ENCODE data around the gene CLOCK. TPM values are rescaled to one million over a fixed set of nuclear protein-coding genes. Genes with fewer than 3 reads are reported as not detected.
"Not testable (repeated sequence)": the region's sequence is repeated elsewhere in the genome, so short reads cannot be mapped to it uniquely, and the experiment has no call there.

CLOCK gene
- total RNA-seq, 1 donor from 2014 or later = 17.5 TPM

DNA sequence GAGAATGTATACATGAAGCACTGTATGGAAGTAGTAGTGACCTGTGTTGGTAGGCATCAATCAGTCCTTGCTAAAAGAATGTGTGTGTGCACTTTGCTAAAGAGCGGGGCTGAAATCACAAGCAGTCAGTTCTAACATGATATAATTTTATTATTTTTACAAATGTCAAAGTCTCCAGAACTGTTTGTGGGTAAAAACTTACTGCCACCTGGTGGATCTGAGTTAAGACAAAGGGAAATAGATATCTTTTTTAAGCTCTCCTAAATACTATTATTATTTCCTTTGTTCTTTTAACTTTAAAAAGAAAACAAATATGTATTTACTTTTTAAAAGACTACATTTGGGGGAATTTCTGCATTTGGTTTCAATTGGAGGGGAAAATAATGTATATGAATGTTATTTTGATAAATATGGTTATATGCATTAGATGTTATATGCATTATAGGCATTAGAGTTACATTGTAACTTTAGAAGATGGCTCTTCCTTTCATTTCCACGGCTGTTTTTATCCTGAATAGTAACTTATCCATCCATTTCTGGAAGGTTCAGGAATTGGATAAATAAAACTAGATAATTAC lies 7.8 kb upstream of the CLOCK start:
- TF ChIP-seq, protein P1, sequence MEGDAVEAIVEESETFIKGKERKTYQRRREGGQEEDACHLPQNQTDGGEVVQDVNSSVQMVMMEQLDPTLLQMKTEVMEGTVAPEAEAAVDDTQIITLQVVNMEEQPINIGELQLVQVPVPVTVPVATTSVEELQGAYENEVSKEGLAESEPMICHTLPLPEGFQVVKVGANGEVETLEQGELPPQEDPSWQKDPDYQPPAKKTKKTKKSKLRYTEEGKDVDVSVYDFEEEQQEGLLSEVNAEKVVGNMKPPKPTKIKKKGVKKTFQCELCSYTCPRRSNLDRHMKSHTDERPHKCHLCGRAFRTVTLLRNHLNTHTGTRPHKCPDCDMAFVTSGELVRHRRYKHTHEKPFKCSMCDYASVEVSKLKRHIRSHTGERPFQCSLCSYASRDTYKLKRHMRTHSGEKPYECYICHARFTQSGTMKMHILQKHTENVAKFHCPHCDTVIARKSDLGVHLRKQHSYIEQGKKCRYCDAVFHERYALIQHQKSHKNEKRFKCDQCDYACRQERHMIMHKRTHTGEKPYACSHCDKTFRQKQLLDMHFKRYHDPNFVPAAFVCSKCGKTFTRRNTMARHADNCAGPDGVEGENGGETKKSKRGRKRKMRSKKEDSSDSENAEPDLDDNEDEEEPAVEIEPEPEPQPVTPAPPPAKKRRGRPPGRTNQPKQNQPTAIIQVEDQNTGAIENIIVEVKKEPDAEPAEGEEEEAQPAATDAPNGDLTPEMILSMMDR (conservative IDR thresholded peaks at IDR 0.05) = peak; percentile 54

DNA sequence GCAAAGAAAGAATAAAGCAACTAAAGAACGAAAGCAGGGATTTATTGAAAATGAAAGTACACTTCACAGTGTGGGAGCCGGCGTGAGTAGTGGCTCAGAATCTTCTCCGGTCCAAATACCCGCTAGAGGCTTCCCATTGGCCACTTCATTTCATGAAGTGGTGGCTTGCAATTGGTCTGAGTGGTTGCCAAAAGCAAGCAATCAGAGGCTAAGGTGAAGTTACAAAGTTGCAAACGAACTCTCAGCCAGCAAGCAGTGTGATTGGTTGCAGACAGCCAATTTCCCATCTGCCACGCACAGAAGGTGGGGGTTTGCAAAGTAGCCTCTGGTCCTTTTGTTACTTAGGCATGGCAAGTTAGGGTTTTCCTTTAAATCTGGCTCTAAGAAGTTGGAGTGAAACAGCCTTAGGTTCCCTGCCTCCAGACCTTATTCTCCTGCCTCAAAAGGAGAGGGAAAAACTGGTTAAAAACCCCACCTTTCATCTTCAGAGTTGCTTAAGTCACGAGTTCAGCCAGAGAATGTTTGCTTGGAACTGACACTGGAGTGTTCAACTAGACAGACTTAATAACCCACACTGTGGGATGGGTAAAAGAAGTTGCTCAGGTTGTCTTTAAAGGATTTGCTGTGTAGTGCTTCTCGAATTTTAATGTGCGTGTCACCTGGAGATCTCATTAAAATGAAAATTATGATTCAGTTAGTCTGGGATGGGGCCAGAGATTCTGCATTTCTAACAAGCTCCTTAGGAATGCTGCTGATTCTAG lies 6.9 kb upstream of the CLOCK start:
- Mint-ChIP-seq H3K4me1 (ENCODE audit: unreplicated experiment) (peaks cover under 1% of the 10 kb centered on the region), H3K27ac (no peak overlapping the region), H3K36me3 (no peaks in the 10 kb centered on the region), H3K27me3 (no peaks in the 10 kb centered on the region), H3K9me3 (no peaks in the 10 kb centered on the region), H3K4me3 (no peak overlapping the region)
- TF ChIP-seq, protein P1 (conservative IDR thresholded peaks at IDR 0.05) = no peak
- DNase-seq (ENCODE audit: extremely low spot score, unreplicated experiment) = no peak

More for the DNA sequence above, 7.8 kb upstream of the CLOCK start:
- H3K4me3 Mint-ChIP-seq = no peak overlapping the region
- H3K36me3 Mint-ChIP-seq = no peaks in the 10 kb centered on the region
- no peaks in the 10 kb centered on the region for H3K27me3 Mint-ChIP-seq
- H3K27ac Mint-ChIP-seq = no peak overlapping the region
- no peak for DNase-seq (ENCODE audit: extremely low spot score, unreplicated experiment)
- H3K4me1 Mint-ChIP-seq (ENCODE audit: unreplicated experiment) = no peaks in the 10 kb centered on the region
- no peaks in the 10 kb centered on the region for H3K9me3 Mint-ChIP-seq

DNA sequence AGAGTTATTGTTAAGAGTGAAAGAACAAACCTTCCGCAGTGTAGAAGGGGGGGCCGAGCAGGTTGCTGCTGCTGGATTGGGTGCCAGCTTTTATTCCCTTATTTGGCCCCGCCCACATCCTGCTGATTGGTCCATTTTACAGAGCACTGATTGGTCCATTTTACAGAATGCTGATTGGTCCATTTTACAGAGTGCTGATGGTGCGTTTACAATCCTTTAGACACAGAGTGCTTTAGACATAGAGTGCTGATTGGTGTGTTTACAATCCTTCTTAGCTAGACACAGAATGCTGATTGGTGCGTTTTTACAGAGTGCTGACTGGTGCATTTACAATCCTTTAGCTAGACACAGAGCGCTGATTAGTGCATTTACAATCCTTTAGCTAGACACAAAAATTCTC lies 5.3 kb upstream of the CLOCK start:
- not testable (repeated sequence) for H3K27ac Mint-ChIP-seq; H3K27me3 Mint-ChIP-seq; H3K36me3 Mint-ChIP-seq; H3K9me3 Mint-ChIP-seq; DNase-seq (ENCODE audit: extremely low spot score, unreplicated experiment); H3K4me3 Mint-ChIP-seq
- H3K4me1 Mint-ChIP-seq (ENCODE audit: unreplicated experiment) = peaks cover 11% of the 10 kb centered on the region

DNA sequence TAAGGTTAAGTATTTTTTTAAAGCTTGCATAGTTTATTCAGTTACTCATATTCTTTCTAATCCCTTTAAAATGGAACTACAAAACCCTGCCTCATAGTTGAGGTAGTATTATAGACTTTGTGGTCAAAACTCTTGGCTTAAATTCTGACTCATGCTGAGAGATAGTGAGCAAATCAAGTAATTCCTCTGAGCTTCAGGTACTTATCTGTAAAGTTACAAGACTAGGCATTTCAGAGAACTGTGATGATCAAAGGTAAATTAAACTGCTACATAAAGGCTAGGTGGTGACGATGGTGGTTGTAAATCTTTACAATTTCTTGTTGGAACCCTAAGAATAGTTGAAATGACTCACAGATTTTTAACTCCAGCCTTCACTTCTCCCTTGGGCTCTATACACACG lies 3.2 kb upstream of the CLOCK start:
- Mint-ChIP-seq H3K27me3 (no peaks in the 10 kb centered on the region), H3K36me3 (no peaks in the 10 kb centered on the region), H3K4me1 (ENCODE audit: unreplicated experiment) (peaks cover 11% of the 10 kb centered on the region), H3K27ac (no peak overlapping the region), H3K4me3 (no peak overlapping the region), H3K9me3 (no peaks in the 10 kb centered on the region)
- TF ChIP-seq, protein P1 (conservative IDR thresholded peaks at IDR 0.05) = no peak
- no peak for DNase-seq (ENCODE audit: extremely low spot score, unreplicated experiment)

DNA sequence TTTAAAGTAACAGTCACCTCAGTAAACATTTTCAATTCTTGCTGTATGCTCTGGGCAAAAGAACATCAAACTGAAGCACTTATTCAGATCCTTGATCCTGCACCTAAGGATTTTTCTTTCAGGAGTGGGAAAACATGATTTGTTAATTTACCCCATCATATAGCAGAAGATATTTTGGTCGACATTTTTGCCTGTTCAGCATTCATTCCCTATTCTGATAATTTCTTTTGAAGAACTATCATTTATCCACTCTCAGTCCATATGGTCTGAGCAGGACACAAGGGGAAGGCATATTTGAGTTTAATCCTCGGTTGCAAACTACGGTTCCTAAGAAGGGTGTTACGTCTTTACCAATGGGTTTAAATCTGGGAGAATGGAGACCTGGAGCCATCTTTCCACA lies 1.2 kb upstream of the CLOCK start:
- Mint-ChIP-seq H3K4me1 (ENCODE audit: unreplicated experiment) (peaks cover 27% of the 10 kb centered on the region), H3K4me3 (peak overlapping the region; percentile 97), H3K27me3 (no peaks in the 10 kb centered on the region), H3K36me3 (no peaks in the 10 kb centered on the region), H3K27ac (peak overlapping the region; percentile 94), H3K9me3 (no peaks in the 10 kb centered on the region)
- TF ChIP-seq, protein P1 (conservative IDR thresholded peaks at IDR 0.05) = no peak
- DNase-seq (ENCODE audit: extremely low spot score, unreplicated experiment) = no peak

DNA sequence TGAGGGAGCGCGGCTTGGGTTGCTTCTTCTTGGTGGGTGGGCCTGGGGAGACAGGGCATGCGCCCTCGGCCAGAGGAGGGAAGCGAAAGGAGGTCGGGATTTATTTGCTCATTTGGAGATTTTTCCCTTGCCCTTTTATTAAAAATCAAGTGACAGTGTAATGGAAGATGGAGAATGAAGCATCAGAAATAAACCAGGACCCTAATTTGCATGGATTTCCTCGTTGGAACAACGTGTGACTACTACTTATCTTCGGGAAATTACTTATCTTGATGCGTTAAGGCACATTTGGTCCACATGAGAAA lies 709 bp upstream of the CLOCK start:
- peak overlapping the region; percentile 97 for H3K4me3 Mint-ChIP-seq
- peak overlapping the region; percentile 94 for H3K27ac Mint-ChIP-seq
- H3K36me3 Mint-ChIP-seq = no peaks in the 10 kb centered on the region
- H3K9me3 Mint-ChIP-seq = no peaks in the 10 kb centered on the region
- H3K4me1 Mint-ChIP-seq (ENCODE audit: unreplicated experiment) = peaks cover 27% of the 10 kb centered on the region
- DNase-seq (ENCODE audit: extremely low spot score, unreplicated experiment) = no peak
- H3K27me3 Mint-ChIP-seq = no peaks in the 10 kb centered on the region
- TF ChIP-seq, protein P1 (conservative IDR thresholded peaks at IDR 0.05) = no peak
